ENCODE measurements around the gene NEDD4. TPM values are rescaled to one million over a fixed set of nuclear protein-coding genes. Genes with fewer than 3 reads are reported as not detected.
"Not testable (repeated sequence)": the region's sequence is repeated elsewhere in the genome, so short reads cannot be mapped to it uniquely, and the experiment has no call there.

The NEDD4 gene
- total RNA-seq, 1 donor from 2014 or later: 32.8 TPM

DNA sequence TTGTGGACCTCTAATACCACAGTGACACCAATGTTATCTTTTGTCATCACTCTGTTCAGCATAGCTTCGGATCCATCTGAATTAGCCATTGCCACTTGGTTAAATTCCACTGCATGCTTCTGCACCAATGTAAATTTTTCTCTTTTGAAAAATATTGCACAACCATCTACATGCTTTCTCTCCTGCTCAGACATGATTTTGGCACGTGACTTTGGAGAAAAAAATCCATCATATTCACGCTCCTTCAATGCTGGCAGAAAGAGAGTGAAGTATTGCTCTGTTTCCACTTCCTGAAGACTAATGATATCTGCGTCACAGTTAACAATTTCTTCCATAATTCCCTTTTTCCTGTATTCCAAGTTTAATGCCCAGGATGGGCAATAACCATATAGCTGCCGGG lies 13.0 kb upstream of the NEDD4 start:
- not testable (repeated sequence) for DNase-seq (ENCODE audit: low read depth, low spot score)

DNA sequence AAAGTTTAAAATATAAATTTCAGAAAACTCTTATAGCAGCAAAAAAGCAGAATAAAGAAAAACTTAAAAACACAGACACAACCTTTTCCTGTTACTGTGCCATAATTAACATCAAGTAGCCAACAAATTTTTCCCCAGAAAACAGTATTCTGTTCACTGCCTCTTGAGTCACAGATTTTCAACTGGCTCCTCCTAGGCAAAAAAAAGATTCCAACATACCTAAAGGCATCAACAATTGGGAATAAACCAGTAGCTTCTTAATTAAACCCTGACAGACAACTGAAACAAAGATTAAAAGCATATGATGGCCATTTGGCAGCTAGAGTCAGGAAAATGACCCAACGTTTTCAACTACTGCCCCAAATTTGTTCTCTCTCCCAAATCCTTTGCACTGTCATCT lies 10.9 kb upstream of the NEDD4 start:
- DNase-seq (ENCODE audit: low read depth, low spot score): not testable (repeated sequence)

DNA sequence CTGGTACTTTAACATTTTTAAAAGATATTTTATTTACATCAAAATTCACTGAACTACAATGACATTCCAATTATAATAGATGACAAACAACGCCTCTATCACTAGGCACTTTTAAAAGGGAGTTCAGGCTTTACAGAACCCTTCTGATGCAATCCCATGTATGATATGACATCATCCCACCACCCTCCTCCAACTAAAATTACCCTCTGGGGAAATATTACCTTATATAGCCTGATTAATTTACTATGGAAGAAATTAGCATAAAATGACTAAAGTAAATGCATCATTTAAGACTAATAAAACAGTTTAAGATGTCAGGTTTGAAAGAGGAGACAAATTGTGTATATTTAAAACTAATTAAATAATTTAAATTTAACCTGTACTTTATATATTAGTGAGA lies 10.4 kb upstream of the NEDD4 start:
- not testable (repeated sequence) for DNase-seq (ENCODE audit: low read depth, low spot score)

DNA sequence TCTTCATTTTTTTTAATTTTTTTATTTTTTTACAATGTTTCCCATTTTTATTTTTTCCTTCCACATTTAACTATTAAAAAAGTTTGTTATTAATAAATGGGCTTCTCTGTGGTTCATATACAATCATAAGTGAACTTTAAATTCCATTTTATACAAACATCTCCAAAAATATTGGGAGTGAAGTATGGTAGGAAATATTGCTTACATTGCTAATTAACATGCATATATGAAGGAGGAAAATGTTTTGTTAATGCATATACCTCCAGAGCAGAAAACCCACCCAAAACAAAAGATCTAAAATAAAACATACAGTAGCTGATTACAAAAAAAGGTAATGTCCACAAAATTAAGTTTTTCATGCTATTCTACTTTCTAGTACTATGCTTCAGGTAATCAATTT lies 9.9 kb upstream of the NEDD4 start:
- DNase-seq (ENCODE audit: low read depth, low spot score): not testable (repeated sequence)

DNA sequence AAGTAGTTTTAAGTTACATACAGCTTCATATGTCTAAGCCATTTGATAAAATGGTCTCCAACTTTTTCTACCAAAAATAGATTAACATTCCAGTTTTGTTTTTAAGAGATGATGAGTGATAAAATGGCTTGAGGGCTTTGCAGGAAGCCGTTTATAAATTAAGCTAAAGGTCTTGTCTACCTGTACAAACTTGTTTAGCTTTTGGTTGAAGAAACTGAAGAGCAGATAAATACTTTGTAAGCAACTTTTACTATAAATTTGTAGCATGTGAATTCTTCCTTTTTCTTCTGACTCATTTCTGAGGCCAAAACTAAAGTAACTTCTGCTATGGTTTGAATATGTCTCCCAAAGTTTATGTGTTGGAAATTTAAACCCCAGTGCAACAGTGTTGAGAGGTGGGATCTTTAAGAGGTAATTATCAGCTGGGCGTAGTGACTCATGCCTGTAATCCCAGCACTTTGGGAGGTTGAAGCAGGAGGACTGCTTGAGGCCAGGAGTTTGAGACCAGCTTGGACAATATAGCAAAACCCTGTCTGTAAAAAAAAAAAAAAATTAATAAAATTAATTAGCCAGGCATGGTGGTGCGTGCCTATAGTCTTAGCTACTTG lies 8.2 kb upstream of the NEDD4 start:
- no peak for DNase-seq (ENCODE audit: low read depth, low spot score)

DNA sequence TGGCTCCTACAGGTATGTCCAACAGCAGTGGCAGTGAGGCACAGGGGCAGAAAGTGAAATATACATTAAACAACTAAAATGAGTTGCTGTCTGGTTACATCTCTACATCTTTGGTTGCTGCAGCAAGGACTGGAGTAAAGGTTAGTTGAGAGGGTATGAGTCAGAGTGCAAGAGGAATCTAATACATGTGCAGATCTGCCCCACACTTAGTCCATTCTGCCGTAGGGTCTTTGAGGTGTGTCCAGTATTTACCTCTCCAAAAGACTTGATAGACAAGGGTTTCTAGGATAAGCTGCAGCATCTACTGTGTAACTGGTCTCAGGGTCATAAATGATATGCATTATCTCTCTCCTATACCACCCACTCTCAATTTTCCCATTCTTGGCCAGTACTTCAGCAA lies 6.2 kb upstream of the NEDD4 start:
- DNase-seq (ENCODE audit: low read depth, low spot score): no peak

DNA sequence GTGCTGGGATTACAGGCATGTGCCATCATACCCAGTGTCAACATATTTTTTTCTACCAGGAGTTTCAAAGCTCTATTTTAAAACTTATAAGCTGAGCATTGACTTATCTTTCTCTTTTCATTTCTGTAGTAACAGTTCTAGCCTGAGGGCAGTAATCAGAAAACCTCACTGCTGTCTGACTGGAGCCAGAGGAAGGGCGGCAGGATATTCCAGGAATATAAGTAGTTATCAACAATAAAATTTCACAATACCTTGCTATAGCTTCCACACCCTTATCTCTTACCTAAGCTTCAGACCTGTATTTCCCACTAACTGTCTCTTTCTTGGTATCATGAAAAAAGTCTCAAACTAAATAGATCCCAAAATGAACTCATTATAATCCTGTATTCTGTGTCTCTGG lies 5.1 kb upstream of the NEDD4 start:
- no peak for DNase-seq (ENCODE audit: low read depth, low spot score)

DNA sequence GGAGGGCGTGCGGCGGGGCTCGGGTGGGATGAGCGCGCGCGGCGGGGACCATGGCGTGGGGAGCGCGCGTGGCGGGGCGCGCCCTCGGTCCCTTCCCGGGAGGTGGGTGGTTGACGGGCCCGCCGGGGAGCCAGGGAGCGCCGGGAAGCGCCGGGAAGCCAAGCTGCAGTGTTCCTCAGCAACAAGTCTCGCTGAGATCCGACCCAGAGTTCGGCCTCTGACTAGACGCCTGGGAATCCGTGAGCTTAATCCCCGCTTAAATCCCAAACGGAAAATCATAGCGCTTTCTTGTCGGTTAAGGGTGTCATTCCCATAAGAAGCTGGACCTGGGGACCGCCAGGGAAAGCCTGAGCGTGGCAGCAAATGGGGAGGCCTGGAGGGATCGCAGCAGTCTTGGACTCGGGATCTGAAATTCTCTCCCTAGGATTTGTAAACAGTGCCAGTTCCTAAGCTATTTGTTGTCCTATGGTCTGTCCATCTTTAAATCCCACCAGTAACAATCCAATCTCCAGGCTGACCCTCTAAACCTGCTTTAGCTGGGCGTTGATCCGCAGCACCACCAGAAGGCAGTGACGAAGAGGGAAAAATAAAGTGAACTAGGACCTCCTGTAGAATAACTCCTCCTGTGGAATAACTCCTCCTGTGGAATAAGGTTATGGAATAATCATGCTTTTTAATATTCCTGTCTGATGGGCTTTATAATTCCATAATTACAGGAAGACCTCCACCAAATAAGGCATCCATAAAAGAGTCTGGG lies 570 bp upstream of the NEDD4 start:
- DNase-seq (ENCODE audit: low read depth, low spot score): no peak

DNA sequence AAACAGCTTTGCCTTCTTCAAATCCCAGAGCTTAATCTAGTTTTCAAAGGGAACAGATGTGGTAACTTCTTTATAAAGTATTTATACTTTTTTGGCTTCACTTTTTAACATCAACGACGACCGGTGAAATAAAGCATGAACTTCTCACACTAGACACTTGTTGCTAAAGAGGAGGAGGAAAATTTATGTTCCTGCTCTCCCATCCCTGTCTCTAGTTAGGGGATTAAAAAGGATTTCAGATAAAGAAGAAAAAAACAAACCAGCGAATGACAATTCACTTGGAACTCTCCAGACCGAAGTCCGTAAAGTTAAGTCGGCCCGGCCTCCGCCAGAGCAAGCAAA lies 672 bp downstream of the NEDD4 start:
- no peak for DNase-seq (ENCODE audit: low read depth, low spot score)

DNA sequence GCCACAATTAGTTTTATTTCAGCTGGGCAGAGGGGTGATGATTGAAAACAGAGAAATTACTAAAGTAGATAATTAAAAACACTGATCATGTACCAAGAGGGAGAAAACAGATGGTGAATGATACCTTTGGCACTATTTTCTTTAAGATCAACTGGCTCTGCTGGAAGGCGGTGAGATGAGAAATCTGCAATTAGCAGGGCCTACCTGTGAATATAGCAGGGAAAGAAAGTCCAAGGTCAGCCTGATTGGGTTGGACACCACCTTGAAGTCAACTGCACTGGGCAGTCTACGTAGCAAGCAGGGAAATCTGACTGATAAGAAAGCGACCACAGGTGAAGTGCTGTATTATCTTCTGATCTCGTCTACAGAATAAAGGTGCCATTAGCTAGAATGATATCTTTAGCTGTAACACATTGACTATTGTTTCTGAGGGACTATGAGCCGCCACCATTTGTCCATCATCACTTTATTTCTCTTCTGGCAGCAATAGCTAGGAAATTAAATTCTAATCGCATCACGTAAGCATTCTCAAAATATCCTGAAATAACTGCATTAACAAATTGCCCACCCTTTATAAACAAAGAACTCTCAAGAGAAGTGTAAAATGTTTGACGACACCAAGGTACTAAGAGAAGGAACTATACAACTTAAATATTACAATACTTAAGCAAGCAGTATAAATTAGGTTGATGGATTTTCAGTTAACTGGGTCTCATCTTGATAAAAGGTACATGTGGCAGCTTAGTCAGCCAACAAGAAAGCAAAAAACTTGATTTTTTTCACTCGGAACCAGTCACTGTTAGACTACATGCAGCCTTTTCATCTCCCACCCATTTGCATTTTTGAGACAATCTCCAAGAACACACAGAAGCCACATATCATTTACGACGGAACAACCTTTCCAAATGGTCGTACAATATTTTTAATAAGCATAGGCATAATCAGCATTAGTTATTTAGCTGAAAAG lies 1.3 kb downstream of the NEDD4 start:
- DNase-seq (ENCODE audit: low read depth, low spot score): no peak

DNA sequence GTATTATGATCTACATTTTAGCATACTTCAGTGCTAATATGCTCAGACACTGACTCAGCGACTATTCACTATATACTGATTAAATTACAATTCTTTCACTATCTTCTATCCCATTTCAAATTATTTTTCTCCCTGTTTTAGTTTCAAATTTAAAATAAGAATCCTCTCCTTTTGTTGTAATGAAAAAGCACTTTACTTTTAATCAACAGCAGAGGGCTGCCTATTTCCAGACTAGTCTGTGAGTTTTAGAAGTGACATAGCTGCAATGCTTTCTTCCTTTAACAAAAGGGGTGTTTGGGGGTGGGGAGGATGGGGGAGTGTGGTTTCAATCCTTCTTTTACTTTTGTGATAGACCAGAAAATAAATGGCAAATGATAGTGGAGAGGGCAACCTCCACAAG lies 2.4 kb downstream of the NEDD4 start:
- DNase-seq (ENCODE audit: low read depth, low spot score): no peak

DNA sequence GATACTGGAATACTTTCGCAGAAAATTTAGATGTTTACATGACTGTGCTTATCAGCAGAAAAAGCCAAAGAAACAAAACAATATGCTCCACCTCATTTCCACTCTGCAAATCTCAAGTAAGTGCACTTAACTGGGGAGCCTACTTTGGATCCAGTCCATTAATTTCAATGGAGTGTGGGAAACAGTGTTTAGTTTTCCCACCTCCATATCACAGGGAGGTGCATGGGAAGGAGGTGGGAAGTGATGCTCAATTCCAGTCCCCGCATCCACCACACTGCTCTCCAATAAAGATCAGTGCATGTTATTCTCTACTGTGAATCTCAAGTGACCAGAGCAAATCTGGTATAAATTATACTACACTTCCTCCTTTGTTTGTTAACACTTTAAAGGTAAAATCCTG lies 2.9 kb downstream of the NEDD4 start:
- DNase-seq (ENCODE audit: low read depth, low spot score): no peak

DNA sequence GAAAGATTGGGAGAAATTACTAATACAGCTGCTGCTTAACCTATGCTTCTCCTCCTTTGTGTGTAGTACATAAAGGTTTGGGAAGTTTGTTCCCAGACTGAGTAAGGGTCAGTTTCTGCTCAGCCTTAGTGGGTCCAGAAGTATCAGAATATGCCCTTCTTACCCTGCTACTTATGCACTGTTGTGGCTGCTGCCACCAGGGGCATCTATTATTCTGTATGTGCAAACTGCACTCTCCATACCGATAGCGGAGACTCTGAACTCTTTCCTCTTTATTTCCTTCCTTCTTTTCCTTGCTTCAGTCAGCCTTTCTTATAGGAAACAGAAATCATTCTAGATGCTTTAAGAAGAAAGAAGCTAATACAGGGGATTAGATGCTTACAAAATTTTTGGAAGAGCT lies 4.0 kb downstream of the NEDD4 start:
- no peak for DNase-seq (ENCODE audit: low read depth, low spot score)

DNA sequence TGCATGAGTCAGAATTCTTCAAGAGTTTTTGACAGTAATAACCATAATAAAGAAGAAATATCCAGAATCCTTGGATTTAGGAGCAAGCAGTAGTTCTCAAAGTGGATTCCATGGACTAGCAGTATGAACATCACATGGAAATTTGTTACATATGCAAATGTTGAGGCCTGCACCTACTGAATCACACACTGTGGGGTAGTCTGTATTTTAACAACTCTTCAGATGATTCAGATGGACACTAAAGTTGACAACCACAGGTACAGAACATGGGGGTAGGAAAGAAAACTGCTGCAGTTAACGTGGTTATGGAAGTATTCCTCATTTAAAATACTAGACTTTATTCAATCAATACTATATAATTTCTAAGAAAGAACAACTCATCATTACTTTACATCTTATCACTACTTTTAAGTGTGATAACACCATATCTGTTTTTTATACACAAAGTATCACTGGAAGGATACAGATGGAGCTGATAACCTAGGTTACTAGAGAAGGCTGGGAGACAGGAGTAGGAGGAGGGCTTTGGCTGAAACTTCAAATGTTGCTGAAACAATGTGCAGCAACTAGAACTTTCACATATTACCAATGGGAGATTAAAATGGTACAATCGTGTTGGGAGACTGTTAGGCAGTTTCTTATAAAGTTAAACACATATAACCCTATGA lies 11.7 kb downstream of the NEDD4 start:
- DNase-seq (ENCODE audit: low read depth, low spot score): no peak

DNA sequence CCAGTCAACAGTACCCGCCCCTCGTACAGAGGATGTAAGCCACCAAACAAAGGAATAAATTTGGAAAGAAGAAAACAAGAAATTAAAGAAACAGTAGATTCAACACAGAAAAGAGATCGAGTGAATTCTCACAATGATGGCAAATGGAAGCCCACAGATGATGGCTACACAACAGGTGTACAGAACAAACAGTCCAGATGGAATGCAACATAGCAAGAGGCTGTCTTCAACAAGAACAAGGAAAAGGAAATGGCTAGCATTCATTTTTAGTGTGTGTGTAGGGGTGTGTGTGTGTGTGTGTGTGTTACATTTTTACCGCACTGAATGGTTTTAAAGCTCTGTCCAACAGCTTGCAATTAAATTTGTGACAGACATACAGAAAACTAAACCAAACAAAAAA lies 12.9 kb downstream of the NEDD4 start:
- DNase-seq (ENCODE audit: low read depth, low spot score): no peak

DNA sequence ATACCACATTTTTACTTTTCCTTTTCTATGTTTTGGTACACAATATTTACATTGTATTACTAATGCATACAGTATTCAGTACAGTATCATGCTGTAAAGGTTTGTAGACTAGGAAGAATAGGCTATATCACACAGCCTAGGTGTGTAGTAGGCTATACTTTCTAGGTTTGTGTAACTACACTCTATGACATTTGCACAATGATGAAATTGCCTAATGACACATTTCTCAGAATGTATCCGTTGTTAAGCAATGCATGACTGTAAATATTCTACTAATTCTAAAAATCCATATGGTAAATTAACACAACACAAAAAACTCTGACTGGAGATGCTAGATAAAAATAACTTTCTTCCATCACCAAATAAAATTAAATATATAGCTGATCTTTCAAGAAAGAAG lies 16.2 kb downstream of the NEDD4 start:
- no peak for DNase-seq (ENCODE audit: low read depth, low spot score)

DNA sequence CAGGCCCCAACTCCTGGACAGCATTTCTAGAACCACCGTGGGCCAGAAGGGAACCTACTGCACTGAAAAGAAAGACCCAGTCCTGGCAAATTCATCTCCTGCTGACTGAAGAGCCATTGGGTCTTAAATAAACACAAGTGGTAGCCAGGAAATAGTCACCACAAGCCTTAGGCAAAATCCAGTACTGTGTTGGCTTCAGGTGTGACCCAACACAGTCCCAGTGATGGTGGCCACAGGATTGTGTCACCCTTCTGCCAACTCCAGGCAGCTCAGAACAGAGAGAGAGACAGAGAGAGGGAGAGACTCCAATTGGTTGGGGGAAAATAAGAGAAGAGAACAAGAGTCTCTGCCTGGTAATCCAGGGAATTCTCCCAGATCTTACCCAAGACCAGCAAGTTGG lies 23.1 kb downstream of the NEDD4 start:
- no peak for DNase-seq (ENCODE audit: low read depth, low spot score)

DNA sequence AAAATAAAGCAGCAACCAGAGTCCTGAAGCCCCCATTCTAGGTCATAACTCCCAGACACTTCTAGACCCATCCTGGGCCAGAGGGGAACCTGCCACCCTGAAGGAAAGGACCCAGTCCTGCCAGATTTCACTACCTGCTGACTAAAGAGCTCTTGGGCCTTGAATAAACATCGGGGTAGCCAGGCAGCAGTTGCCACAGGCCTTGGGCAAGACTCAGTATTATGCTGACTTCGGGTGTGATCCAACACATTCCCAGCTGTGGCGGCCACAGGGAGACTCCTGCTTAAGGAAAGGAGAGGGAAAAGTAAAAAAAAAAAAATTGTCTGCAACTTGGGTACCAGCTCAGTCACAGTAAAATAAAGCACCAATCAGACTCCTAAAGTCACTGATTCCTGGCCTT lies 23.8 kb downstream of the NEDD4 start:
- DNase-seq (ENCODE audit: low read depth, low spot score): no peak

DNA sequence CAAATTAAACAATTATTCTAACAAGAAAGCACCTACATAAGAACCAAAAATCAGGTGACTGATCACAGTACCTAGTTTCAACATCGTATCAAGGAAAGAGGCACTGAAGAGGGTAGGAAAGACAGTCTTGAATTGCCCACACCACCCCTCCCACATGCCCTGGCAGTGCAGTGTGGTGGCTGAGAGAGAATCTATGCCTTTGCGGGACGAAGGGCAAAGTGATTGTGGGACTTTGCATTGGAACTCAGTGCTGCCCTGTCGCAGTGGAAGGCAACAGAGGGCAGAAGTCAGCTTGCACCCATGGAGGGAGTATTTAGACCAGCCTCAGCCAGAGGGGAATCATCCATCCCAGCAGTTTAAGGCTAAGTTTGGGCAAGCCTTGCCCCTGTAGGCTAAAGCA lies 24.5 kb downstream of the NEDD4 start:
- no peak for DNase-seq (ENCODE audit: low read depth, low spot score)

DNA sequence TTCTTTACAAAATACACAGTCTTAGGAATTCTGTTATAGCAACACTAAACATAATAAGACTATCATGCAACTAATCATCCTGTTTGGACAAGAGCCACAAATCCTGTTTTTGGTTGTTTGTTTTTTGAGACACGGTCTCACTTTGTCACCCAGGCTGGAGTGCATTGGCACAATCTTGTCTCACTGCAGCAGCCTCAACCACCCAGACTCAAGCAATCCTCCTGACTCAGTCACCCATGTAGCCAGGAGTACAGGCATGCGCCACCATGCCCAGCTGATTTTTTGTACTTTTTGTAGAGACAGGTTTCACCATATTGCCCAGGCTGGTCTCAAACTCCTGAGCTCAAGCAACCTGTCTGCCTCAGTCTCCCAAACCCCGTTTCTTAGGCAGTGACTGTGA lies 28.3 kb downstream of the NEDD4 start:
- no peak for DNase-seq (ENCODE audit: low read depth, low spot score)

DNA sequence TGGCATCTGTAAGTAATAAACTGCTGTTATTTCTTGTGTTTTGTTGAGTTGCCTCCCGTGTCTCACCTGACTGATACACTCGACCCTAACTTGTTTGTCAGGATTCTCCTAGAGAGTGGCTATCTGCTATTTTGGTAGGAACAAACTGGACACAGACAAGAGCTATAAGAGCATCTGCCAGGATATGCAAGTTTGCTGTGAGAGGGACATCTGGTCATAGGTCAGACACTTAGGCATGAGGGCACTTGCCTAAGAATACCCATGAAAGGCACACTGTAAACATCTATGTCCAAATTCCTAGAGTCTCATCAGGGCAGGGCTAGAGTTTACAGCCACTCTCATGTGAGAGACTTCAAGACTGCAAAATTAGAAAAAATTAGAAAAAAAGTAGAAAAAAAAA lies 32.5 kb downstream of the NEDD4 start:
- DNase-seq (ENCODE audit: low read depth, low spot score): no peak
